Neural cell (in vitro differentiated cells): ENCODE measurements around the gene PDK4.
"Not testable (repeated sequence)": the region's sequence is repeated elsewhere in the genome, so short reads cannot be mapped to it uniquely, and the experiment has no call there.

Source experiments
- EP300 ChIP-seq: fragments of 450-650 bp; conservative IDR thresholded peaks from 2 replicates; pipeline ENCODE4 v1.6.1; 2014; ENCODE audit warnings: antibody characterized with exemption, mild to moderate bottlenecking, moderate library complexity; ENCODE audit not compliant: poor library complexity, severe bottlenecking
- EZH2 ChIP-seq: fragments of 200-600, 300-800 bp; shearing (Covaris generic), sonication (generic); IDR thresholded peaks from 2 replicates; pipeline ENCODE4 v1.6.1; 2014; ENCODE audit warnings: antibody characterized with exemption, low read length, borderline replicate concordance, mild to moderate bottlenecking; ENCODE audit not compliant: insufficient read depth, poor library complexity, severe bottlenecking
- MXI1 ChIP-seq: fragments of 450-650 bp; conservative IDR thresholded peaks from 2 replicates; pipeline ENCODE4 v1.6.1; 2014; ENCODE audit warnings: antibody characterized with exemption, mild to moderate bottlenecking; ENCODE audit not compliant: poor library complexity, severe bottlenecking
- POLR2AphosphoS5 ChIP-seq: IDR thresholded peaks from 2 replicates; pipeline ENCODE4 v1.6.1; 2012
- TF ChIP-seq, protein P1 (sequence below): IDR thresholded peaks from 2 replicates; pipeline ENCODE4 v1.6.1; 2012; ENCODE audit warnings: borderline replicate concordance
- TF ChIP-seq, protein P2 (sequence below): fragments of 450-650 bp; IDR thresholded peaks from 2 replicates; pipeline ENCODE4 v1.5.1; 2014; ENCODE audit warnings: antibody characterized with exemption, mild to moderate bottlenecking, moderate library complexity; ENCODE audit not compliant: poor library complexity, severe bottlenecking

DNA sequence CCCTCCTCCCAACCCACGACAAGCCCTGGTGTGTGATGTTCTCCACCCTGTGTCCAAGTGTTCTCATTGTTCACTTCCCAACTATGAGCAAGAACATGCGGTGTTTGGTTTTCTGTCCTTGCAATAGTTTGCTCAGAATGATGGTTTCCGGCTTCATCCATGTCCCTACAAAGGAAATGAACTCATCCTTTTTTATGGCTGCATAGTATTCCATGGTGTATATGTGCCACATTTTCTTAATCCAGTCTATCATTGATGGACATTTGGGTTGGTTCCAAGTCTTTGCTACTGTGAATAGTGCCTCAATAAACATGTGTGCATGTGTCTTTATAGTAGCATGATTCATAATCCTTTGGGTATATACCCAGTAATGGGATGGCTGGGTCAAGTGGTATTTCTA, 8.5 kb upstream of the PDK4 start:
- TF ChIP-seq POLR2AphosphoS5, EZH2, EP300, MXI1: not testable (repeated sequence)
- TF ChIP-seq, protein P1, sequence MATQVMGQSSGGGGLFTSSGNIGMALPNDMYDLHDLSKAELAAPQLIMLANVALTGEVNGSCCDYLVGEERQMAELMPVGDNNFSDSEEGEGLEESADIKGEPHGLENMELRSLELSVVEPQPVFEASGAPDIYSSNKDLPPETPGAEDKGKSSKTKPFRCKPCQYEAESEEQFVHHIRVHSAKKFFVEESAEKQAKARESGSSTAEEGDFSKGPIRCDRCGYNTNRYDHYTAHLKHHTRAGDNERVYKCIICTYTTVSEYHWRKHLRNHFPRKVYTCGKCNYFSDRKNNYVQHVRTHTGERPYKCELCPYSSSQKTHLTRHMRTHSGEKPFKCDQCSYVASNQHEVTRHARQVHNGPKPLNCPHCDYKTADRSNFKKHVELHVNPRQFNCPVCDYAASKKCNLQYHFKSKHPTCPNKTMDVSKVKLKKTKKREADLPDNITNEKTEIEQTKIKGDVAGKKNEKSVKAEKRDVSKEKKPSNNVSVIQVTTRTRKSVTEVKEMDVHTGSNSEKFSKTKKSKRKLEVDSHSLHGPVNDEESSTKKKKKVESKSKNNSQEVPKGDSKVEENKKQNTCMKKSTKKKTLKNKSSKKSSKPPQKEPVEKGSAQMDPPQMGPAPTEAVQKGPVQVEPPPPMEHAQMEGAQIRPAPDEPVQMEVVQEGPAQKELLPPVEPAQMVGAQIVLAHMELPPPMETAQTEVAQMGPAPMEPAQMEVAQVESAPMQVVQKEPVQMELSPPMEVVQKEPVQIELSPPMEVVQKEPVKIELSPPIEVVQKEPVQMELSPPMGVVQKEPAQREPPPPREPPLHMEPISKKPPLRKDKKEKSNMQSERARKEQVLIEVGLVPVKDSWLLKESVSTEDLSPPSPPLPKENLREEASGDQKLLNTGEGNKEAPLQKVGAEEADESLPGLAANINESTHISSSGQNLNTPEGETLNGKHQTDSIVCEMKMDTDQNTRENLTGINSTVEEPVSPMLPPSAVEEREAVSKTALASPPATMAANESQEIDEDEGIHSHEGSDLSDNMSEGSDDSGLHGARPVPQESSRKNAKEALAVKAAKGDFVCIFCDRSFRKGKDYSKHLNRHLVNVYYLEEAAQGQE = not testable (repeated sequence)
- TF ChIP-seq, protein P2, sequence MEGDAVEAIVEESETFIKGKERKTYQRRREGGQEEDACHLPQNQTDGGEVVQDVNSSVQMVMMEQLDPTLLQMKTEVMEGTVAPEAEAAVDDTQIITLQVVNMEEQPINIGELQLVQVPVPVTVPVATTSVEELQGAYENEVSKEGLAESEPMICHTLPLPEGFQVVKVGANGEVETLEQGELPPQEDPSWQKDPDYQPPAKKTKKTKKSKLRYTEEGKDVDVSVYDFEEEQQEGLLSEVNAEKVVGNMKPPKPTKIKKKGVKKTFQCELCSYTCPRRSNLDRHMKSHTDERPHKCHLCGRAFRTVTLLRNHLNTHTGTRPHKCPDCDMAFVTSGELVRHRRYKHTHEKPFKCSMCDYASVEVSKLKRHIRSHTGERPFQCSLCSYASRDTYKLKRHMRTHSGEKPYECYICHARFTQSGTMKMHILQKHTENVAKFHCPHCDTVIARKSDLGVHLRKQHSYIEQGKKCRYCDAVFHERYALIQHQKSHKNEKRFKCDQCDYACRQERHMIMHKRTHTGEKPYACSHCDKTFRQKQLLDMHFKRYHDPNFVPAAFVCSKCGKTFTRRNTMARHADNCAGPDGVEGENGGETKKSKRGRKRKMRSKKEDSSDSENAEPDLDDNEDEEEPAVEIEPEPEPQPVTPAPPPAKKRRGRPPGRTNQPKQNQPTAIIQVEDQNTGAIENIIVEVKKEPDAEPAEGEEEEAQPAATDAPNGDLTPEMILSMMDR = not testable (repeated sequence)
